HepG2 (cell line): ENCODE data around the gene ACAP3. TPM values are rescaled to one million over a fixed set of nuclear protein-coding genes. Genes with fewer than 3 reads are reported as not detected.
A peak's percentile ranks its signal among the peaks of the same experiment; 100 is the strongest.

Source experiments
- ATAC-seq: fragments of 200-7000 bp; cut with Tn5 transposase; 3 replicates; pipeline ENCODE4 v1.9.1; 2020; ENCODE audit warnings: mild to moderate bottlenecking, moderate library complexity
- Bru-seq: library from RNA; stranded (reverse); fragments of 400-500 nt; gene quantifications from one replicate; lab custom pipeline; 2021; lab: Mats Ljungman, UMichigan
- BruChase-seq, 2 experiments: library from RNA; stranded (reverse); fragments of 400-500 nt; gene quantifications; one replicate each; lab custom pipeline; 2021; lab: Mats Ljungman, UMichigan
- BruUV-seq: library from RNA; stranded (reverse); fragments of 400-500 nt; replicated peaks from 2 replicates; lab custom pipeline; 2021; lab: Mats Ljungman, UMichigan
- CTCF ChIA-PET: fragments of 300-600 bp; formaldehyde crosslinking; extraction: SDS; loops from one replicate; lab custom pipeline; 2021; ENCODE audit warnings: low total read pairs, inconsistent platforms, low intra/inter-chr PET ratio; lab: Yijun Ruan, JAX
- POLR2A ChIA-PET: fragments of 350-600 bp; sonication (Branson Sonifier 250); formaldehyde crosslinking; loops from one replicate; lab custom pipeline; 2020; ENCODE audit warnings: antibody characterized with exemption, inconsistent platforms; lab: Yijun Ruan, JAX
- DNase-seq: peaks from one replicate; pipeline ENCODE4 v3.0.0-alpha.2; 2015; ENCODE audit warnings: low spot score
- FAIRE-seq: peaks from 3 replicates; lab custom pipeline; 2011; peaks lifted over from hg19 to GRCh38; lab: Jason Lieb, UNC
- H2AFZ ChIP-seq: one replicate; pipeline ENCODE4 v1.6.1; 2011; ENCODE audit warnings: low read length, inconsistent platforms
- H3K27ac ChIP-seq: fragments of 300-600 bp; 3 replicates; pipeline ENCODE4 v1.8.0; 2011; ENCODE audit warnings: mixed run types, mild to moderate bottlenecking, mixed read lengths, low read length, inconsistent platforms; ENCODE audit not compliant: insufficient read depth; ENCODE audit errors: extremely low read length
- H3K27me3 ChIP-seq, 2 experiments: fragments of 200-600 bp in 1 of 2; 2 replicates in 1 of 2; 3 replicates in 1 of 2; pipeline versions ENCODE4 v1.6.0 to v1.8.0; 2011; ENCODE audit warnings: low read length in 2 of 2, mild to moderate bottlenecking in 2 of 2, moderate library complexity in 2 of 2, inconsistent platforms in 1 of 2; ENCODE audit not compliant: insufficient read depth in 2 of 2, control insufficient read depth in 1 of 2
- H3K36me3 ChIP-seq, 2 experiments: fragments of 200-600 bp in 1 of 2; replicated peaks in 1 of 2; 2 replicates in 1 of 2; 3 replicates in 1 of 2; pipeline versions ENCODE4 v1.5.1 to v1.8.0; 2011; ENCODE audit warnings: low read length in 2 of 2, inconsistent platforms in 1 of 2; ENCODE audit not compliant: insufficient read depth in 2 of 2, control insufficient read depth in 1 of 2
- H3K4me1 ChIP-seq: 2 replicates; pipeline ENCODE4 v1.5.1; 2012; ENCODE audit warnings: low read length, inconsistent platforms; ENCODE audit not compliant: insufficient read depth
- H3K4me2 ChIP-seq: 2 replicates; pipeline ENCODE4 v1.6.0; 2011; ENCODE audit warnings: low read depth, low read length, inconsistent platforms
- H3K4me3 ChIP-seq, 3 experiments: fragments of 200-600 bp in 1 of 3; sonication (generic), shearing (Covaris generic) in 1 of 3; replicated peaks in 1 of 3; 2 replicates each; pipeline ENCODE4 v1.5.1; 2011 to 2016; ENCODE audit warnings: low read length in 3 of 3, inconsistent platforms in 2 of 3, low read depth in 2 of 3, mild to moderate bottlenecking in 2 of 3, control low read depth in 1 of 3, mixed read lengths in 1 of 3; ENCODE audit not compliant: insufficient read depth in 1 of 3
- H3K79me2 ChIP-seq: one replicate; pipeline ENCODE4 v1.6.1; 2011; ENCODE audit warnings: low read length, inconsistent platforms; ENCODE audit not compliant: insufficient read depth
- H3K9ac ChIP-seq: 2 replicates; pipeline ENCODE4 v1.6.0; 2011; ENCODE audit warnings: mild to moderate bottlenecking, low read depth, low read length, inconsistent platforms; ENCODE audit not compliant: insufficient read depth
- H3K9me3 ChIP-seq: 2 replicates; pipeline ENCODE4 v1.5.1; 2012; ENCODE audit warnings: mild to moderate bottlenecking, low read length
- H4K20me1 ChIP-seq: 2 replicates; pipeline ENCODE4 v1.6.0; 2011; ENCODE audit warnings: inconsistent platforms, mild to moderate bottlenecking, low read length, moderate library complexity; ENCODE audit not compliant: insufficient read depth
- KLF15 ChIP-seq: sonication (generic); formaldehyde crosslinking; IDR thresholded peaks from 2 replicates; pipeline ENCODE4 v1.8.1; 2023; ENCODE audit warnings: borderline replicate concordance, mild to moderate bottlenecking, inconsistent platforms, missing genetic modification reagents, mixed read lengths
- RFX5 ChIP-seq: IDR thresholded peaks from 2 replicates; pipeline ENCODE4 v1.6.1; 2011; ENCODE audit warnings: low read depth, low read length, improper control_type of control experiment
- ZBTB21 ChIP-seq: sonication (generic); formaldehyde crosslinking; IDR thresholded peaks from 2 replicates; pipeline ENCODE4 v1.4.0; 2020; ENCODE audit warnings: missing genetic modification reagents
- ZSCAN20 ChIP-seq: sonication (generic); formaldehyde crosslinking; IDR thresholded peaks from 2 replicates; pipeline ENCODE4 v1.4.0; 2020; ENCODE audit warnings: missing genetic modification reagents, mild to moderate bottlenecking, borderline replicate concordance
- WGBS: methylation state at CpG from one replicate; pipeline ENCODE4 v1.1.6; 2017; ENCODE audit warnings: low lambda C conversion rate; 5-methylcytosine and 5-hydroxymethylcytosine counted together
- in situ Hi-C: cut with HindIII; loops from 2 replicates; pipeline ENCODE4 v1.10.0; 2017; ENCODE audit warnings: low pct_unique_long_range_greater_than_20kb; ENCODE audit not compliant: extremely low pct_ligation_motif_present
- intact Hi-C: fragments of 100-400 bp; cut with micrococcal nuclease; formaldehyde crosslinking; loops from one replicate; pipeline ENCODE4 v1.10.0; 2022; ENCODE audit not compliant: unreplicated experiment
- long read RNA-seq, 2 experiments: library from RNA in 1 of 2; library from polyadenylated mRNA in 1 of 2; stranded (forward) in 1 of 2; unstranded in 1 of 2; transcript quantifications; one replicate each; pipeline ENCODE4 v2.0.0, GENCODE V29; 2019 to 2022
- polyA minus RNA-seq, 3 experiments: library from RNA; depleted of rRNA, polyadenylated mRNA; stranded (reverse); fragments of >200 nt; gene quantifications; 2 replicates each; pipeline ENCODE4 v1.2.3, GENCODE V29; 2011; ENCODE audit warnings: low replicate concordance in 1 of 3
- polyA plus RNA-seq, 8 experiments: library from polyadenylated mRNA; depleted of rRNA in 3 of 8; stranded (reverse) in 7 of 8; unstranded in 1 of 8; fragments of >200 nt; fragmentation: Illumina TruSeq in 4 of 8; extraction: Trizol in 4 of 8; gene quantifications; 2 replicates each; pipeline versions ENCODE4 v1.2.1 to v1.2.3, GENCODE V29; 2011 to 2016; ENCODE audit warnings: low read depth in 4 of 8, missing spikeins in 1 of 8, mixed read lengths in 1 of 8; ENCODE audit not compliant: insufficient read depth in 1 of 8
- total RNA-seq, 5 experiments: library from RNA; depleted of rRNA; stranded (reverse); fragments of >200 nt; fragmentation: Illumina TruSeq; extraction: Trizol; gene quantifications; 2 replicates each; pipeline ENCODE4 v1.2.3, GENCODE V29; 2016; ENCODE audit warnings: low read depth in 1 of 5
- TF ChIP-seq, protein P1 (sequence below): sonication (generic); formaldehyde crosslinking; IDR thresholded peaks from 2 replicates; pipeline ENCODE4 v1.5.1; 2020; ENCODE audit warnings: missing genetic modification reagents, mild to moderate bottlenecking, borderline replicate concordance
- TF ChIP-seq, protein P2 (sequence below): IDR thresholded peaks from 2 replicates; pipeline ENCODE4 v1.6.1; 2016; ENCODE audit warnings: mild to moderate bottlenecking
- TF ChIP-seq, protein P3 (sequence below): sonication (generic); formaldehyde crosslinking; IDR thresholded peaks from 2 replicates; pipeline ENCODE4 v1.8.0; 2022; ENCODE audit warnings: missing genetic modification reagents, mild to moderate bottlenecking, moderate library complexity, borderline replicate concordance

The ACAP3 gene, protein sequence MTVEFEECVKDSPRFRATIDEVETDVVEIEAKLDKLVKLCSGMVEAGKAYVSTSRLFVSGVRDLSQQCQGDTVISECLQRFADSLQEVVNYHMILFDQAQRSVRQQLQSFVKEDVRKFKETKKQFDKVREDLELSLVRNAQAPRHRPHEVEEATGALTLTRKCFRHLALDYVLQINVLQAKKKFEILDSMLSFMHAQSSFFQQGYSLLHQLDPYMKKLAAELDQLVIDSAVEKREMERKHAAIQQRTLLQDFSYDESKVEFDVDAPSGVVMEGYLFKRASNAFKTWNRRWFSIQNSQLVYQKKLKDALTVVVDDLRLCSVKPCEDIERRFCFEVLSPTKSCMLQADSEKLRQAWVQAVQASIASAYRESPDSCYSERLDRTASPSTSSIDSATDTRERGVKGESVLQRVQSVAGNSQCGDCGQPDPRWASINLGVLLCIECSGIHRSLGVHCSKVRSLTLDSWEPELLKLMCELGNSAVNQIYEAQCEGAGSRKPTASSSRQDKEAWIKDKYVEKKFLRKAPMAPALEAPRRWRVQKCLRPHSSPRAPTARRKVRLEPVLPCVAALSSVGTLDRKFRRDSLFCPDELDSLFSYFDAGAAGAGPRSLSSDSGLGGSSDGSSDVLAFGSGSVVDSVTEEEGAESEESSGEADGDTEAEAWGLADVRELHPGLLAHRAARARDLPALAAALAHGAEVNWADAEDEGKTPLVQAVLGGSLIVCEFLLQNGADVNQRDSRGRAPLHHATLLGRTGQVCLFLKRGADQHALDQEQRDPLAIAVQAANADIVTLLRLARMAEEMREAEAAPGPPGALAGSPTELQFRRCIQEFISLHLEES
- total RNA-seq (2016; rRNA removed; fragmentation: Illumina TruSeq; extraction: Trizol) (16.4 and 29.4 TPM in 2 replicates), polyA plus RNA-seq (2011; rRNA removed) (50.8 and 56.3 TPM in 2 replicates), polyA minus RNA-seq (2011; rRNA and poly(A)+ RNA removed; ENCODE audit: low replicate concordance) (19.2 and 70.6 TPM in 2 replicates), Bru-seq, nascent RNA (percentile 59 among the genes with signal in this experiment), BruChase-seq, experiment 1, labeled RNA remaining after a 6-hour chase (percentile 85 among the genes with signal in this experiment), BruChase-seq, experiment 2, labeled RNA remaining after a 2-hour chase (percentile 71 among the genes with signal in this experiment)
- 10.4 and 10.9 TPM in 2 replicates for total RNA-seq (2016; cell fraction: cytosol; rRNA removed; fragmentation: Illumina TruSeq; extraction: Trizol; ENCODE audit: low read depth)
- 13.5 and 33.2 TPM in 2 replicates for total RNA-seq (2016; cell fraction: insoluble cytoplasmic fraction; rRNA removed; fragmentation: Illumina TruSeq; extraction: Trizol)
- 10.5 and 11.3 TPM in 2 replicates for total RNA-seq (2016; cell fraction: membrane; rRNA removed; fragmentation: Illumina TruSeq; extraction: Trizol)
- total RNA-seq (2016; cell fraction: nucleus; rRNA removed; fragmentation: Illumina TruSeq; extraction: Trizol) = 35.1 and 37.0 TPM in 2 replicates
- 13.0 and 18.3 TPM in 2 replicates for polyA plus RNA-seq (2011; cell fraction: cytosol; rRNA removed)
- 917 and 1,082 TPM in 2 replicates for polyA plus RNA-seq (2011; cell fraction: nucleus; rRNA removed)
- polyA plus RNA-seq (2012) = 32.6 and 50.5 TPM in 2 replicates
- 2.3 and 2.4 TPM in 2 replicates for polyA plus RNA-seq (2016; cell fraction: cytosol; fragmentation: Illumina TruSeq; extraction: Trizol; ENCODE audit: low read depth)
- polyA plus RNA-seq (2016; cell fraction: insoluble cytoplasmic fraction; fragmentation: Illumina TruSeq; extraction: Trizol; ENCODE audit: low read depth) = 11.7 and 14.4 TPM in 2 replicates
- 6.7 and 8.0 TPM in 2 replicates for polyA plus RNA-seq (2016; cell fraction: membrane; fragmentation: Illumina TruSeq; extraction: Trizol; ENCODE audit: low read depth)
- polyA plus RNA-seq (2016; cell fraction: nucleus; fragmentation: Illumina TruSeq; extraction: Trizol; ENCODE audit: insufficient read depth, low read depth) = 144 and 162 TPM in 2 replicates
- 16.2 and 18.0 TPM in 2 replicates for polyA minus RNA-seq (2011; cell fraction: cytosol; rRNA and poly(A)+ RNA removed)
- polyA minus RNA-seq (2011; cell fraction: nucleus; rRNA and poly(A)+ RNA removed) = 47.0 and 52.1 TPM in 2 replicates
- long read RNA-seq, experiment 1, partial matches to known transcripts = 4 of 6 reads
- long read RNA-seq, experiment 1, other reads (novel, unspliced or antisense) = 2 of 6 reads
- long read RNA-seq, experiment 2, partial matches to known transcripts = 22 of 43 reads
- long read RNA-seq, experiment 2, other reads (novel, unspliced or antisense) = 21 of 43 reads

DNA sequence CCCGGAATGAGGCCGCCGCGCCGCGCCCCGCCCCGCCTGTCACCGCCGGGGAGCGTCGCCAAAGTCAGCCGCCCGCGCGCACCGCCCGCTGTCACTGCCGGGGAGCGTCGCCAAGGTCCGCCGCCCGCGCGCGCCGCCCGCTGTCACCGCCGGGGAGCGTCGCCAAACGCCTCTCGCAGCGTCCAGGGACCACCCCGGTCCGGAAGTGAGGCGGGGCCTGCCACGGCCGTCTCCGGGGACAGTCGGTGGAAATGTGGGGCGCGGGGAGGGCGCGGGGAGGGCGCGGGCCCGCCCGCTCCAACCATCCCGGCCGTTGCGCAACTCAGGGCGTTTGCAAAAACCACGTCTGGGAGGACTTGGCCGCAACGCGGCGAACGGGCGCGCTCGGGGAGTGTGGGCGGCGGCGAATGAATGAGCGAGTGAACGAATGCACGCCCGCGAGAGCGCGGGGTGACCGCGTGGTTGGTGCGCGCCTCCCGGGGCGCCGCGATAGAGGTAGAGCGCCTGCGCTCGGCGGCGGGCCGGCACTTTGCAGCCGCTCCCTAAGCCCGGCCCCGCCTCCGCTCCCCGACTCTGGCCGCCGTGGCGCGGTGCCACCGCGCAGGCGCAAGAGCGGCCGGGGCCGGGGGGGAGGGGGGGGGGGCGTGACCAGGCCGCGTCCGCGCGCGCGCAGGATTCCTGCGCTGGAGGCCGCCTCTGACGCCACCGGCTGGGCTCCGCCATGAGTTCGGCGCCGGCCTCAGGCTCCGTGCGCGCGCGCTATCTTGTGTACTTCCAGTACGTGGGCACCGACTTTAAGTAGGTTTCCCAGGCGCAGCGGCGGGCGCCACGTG is at the start of gene ACAP3, which contains the start of gene PUSL1:
ACAP3 (minus strand) TSS at position 8 of the 833 bp plus-strand sequence. CDS start 115 bp downstream, outside the sequence.
PUSL1 (plus strand) TSS at position 675 of the 833 bp plus-strand sequence; CDS start at position 722, 47 bp downstream.
- Histone ChIP-seq H3K4me2 (peak within 1 kb of the TSS; percentile 98), H3K4me1 (peaks cover 37% of the 10 kb centered on the region), H3K79me2 (peaks cover 15% of the 10 kb centered on the region), H3K27me3 (no peaks in the 10 kb centered on the region), H3K9ac (peak within 1 kb of the TSS; percentile 88), H3K9me3 (no peaks in the 10 kb centered on the region), H3K27ac (peak within 1 kb of the TSS; percentile 90), H3K36me3 (peaks cover 5 to 23% of the 10 kb centered on the region in 2 experiments; a peak in 2 of 5 replicates), H4K20me1 (no peaks in the 10 kb centered on the region; the same call in 1 of the 2 replicates), H2AFZ (peak within 1 kb of the TSS; percentile 42), H3K4me3 (peak within 1 kb of the TSS; percentile 77 to 93 (median 91))
- DNase-seq (peak; percentile 80), FAIRE-seq (no peak), ATAC-seq (peak; percentile 26)
- POLR2A ChIA-PET = no interaction called here
- intact Hi-C loops = no loop called here
- no CpG with 5 or more reads among the region's 131 CpGs for WGBS
- CTCF ChIA-PET = no interaction called here
- no TSS peak for BruUV-seq
- in situ Hi-C loops = no loop called here
- TF ChIP-seq ZBTB21 (CRISPR knock-in tag) (peak; percentile 25; the same call in 1 of the 2 replicates), RFX5 (no peak), KLF15 (CRISPR knock-in tag) (no peak), ZSCAN20 (CRISPR knock-in tag) (peak; percentile 44; the same call in 1 of the 2 replicates)
- TF ChIP-seq, protein P1, sequence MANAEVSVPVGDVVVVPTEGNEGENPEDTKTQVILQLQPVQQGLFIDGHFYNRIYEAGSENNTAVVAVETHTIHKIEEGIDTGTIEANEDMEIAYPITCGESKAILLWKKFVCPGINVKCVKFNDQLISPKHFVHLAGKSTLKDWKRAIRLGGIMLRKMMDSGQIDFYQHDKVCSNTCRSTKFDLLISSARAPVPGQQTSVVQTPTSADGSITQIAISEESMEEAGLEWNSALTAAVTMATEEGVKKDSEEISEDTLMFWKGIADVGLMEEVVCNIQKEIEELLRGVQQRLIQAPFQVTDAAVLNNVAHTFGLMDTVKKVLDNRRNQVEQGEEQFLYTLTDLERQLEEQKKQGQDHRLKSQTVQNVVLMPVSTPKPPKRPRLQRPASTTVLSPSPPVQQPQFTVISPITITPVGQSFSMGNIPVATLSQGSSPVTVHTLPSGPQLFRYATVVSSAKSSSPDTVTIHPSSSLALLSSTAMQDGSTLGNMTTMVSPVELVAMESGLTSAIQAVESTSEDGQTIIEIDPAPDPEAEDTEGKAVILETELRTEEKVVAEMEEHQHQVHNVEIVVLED = peak; percentile 72
- TF ChIP-seq, protein P2, sequence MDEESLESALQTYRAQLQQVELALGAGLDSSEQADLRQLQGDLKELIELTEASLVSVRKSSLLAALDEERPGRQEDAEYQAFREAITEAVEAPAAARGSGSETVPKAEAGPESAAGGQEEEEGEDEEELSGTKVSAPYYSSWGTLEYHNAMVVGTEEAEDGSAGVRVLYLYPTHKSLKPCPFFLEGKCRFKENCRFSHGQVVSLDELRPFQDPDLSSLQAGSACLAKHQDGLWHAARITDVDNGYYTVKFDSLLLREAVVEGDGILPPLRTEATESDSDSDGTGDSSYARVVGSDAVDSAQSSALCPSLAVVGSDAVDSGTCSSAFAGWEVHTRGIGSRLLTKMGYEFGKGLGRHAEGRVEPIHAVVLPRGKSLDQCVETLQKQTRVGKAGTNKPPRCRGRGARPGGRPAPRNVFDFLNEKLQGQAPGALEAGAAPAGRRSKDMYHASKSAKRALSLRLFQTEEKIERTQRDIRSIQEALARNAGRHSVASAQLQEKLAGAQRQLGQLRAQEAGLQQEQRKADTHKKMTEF (CRISPR knock-in tag) = peak; percentile 87; the same call in 1 of the 2 replicates
- TF ChIP-seq, protein P3, sequence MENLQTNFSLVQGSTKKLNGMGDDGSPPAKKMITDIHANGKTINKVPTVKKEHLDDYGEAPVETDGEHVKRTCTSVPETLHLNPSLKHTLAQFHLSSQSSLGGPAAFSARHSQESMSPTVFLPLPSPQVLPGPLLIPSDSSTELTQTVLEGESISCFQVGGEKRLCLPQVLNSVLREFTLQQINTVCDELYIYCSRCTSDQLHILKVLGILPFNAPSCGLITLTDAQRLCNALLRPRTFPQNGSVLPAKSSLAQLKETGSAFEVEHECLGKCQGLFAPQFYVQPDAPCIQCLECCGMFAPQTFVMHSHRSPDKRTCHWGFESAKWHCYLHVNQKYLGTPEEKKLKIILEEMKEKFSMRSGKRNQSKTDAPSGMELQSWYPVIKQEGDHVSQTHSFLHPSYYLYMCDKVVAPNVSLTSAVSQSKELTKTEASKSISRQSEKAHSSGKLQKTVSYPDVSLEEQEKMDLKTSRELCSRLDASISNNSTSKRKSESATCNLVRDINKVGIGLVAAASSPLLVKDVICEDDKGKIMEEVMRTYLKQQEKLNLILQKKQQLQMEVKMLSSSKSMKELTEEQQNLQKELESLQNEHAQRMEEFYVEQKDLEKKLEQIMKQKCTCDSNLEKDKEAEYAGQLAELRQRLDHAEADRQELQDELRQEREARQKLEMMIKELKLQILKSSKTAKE (CRISPR knock-in tag) = peak; percentile 71; the same call in 1 of the 2 replicates
